GM19452 (cell line): Measurements from ENCODE around the gene CSAD.
"Not testable (repeated sequence)": the region's sequence is repeated elsewhere in the genome, so short reads cannot be mapped to it uniquely, and the experiment has no call there.

Experiments
- ATAC-seq: cut with Tn5 transposase; IDR thresholded peaks from one replicate; pipeline ENCODE4 v1.9.1; 2021; ENCODE audit not compliant: unreplicated experiment

The CSAD gene

DNA sequence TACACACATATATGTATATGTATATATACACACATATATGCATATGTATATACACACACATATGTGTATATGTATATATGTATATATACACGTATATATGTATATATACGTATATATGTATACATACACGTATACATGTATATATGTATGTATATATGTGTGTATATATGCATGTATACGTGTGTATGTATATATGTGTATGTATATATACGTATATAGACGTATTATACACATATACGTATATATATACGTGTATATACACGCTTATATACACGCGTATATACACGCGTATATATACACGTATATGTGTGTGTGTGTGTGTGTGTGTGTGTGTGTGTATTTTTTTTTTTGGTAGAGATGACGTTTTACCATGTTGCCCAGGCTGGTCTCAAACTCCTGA, 33.1 kb downstream of the CSAD start:
- ATAC-seq = no peak

DNA sequence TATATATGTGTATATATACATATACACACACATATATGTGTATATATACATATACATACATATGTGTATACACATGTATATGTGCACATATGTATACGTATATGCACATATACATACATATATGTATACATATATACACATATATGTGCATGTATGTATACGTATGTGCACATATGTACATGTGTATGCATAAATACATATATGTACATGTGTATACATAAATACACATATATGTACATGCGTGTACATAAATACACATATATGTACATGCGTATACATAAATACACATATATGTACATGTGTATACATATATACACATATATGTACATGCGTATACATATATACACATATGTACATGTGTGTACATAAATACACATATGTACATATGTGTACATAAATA, 33.5 kb downstream of the CSAD start:
- no peak for ATAC-seq

DNA sequence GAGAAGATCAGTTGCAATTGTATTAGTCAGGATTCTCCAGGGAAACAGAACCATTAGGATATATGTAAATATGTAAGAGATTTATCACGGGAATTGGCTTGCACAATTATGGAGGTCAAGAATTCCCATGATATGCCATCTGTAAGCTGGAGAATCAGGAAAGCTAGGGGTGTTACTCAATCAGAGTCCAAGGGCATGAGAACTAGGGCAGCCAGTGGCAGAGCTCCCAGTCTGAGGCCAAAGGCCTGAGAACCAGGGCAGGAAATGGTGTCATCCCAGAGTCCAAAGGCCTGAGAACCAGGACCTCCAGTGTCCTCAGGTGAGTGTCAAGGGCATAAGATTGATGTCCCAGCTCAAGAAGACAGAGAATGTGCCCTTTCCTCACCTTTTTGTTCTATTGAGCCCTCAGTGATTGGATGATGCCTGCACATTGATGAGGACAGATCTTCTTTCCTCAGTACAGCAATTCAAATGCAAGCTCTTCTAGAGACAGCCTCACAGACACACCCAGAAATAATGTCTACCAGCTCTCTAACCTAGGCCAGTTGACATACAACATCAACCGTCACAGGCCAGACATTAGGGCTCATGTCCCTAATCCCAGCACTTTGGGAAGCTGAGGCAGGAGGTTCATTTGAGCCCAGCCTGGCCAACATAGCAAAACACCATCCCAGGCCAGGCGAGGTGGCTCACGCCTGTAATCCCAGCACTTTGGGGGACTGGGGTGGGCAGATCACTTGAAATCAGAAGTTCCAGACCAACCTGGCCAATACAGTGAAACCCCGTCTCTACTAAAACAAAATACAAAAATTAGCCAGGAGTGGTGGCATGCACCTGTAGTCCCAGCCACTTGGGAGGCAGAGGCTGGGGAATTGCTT, 35.1 kb downstream of the CSAD start:
- no peak for ATAC-seq

DNA sequence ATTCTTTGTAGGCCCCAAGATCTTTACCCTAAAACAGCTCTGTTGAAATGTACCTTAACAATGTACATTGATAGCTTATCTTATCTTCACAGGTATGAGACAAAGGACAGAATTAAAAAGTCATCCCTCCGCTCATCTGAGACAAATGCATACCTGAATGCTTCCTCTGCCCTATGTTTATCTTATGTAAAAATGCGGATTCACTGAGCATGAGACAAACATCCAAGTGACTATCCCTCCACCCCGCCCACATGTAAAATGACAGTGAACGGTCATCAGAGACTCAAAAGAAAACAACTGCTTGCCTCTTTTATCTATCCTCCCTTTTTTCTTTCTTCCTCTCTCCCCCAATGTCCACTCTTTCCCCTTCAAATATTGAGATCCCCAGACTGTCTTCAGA, 37.4 kb downstream of the CSAD start:
- no peak for ATAC-seq

DNA sequence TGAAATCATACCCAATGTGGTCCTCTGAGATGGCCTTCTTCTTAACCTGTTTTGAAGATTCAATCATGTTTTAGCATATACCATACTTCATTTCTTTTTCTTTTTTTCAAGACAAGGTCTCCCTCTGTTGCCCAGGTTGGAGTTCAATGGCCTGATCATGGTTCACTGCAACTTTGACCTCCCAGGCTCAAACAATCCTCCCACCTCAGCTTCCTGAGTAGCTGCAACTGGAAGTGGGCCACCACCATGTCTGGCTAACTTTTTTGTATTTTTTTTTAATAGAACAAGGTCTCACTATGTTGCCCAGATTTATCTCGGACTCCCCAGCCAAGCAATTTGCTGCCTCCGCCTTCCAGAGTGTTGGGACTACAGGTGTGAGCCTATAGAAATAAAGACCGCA, 47.0 kb downstream of the CSAD start:
- no peak for ATAC-seq

DNA sequence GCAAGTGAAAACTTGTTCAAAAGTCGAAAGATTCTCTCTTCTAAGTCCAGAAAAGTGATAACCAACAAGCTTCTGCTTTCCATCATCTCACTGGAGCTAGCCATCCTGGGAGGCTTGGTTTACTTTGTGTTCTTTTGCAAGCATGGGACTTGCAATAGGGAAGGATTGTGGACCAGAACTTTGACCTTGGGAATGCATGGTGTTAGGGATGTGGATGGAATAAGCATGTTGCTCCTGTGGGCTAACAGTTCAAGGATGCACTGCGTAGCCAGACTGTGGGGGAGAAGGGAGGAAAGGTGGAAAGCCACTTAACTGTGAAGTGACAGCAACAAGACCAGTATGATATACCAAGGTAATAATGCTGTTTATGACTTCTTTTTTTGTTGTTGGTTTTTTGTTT, 48.9 kb downstream of the CSAD start:
- ATAC-seq = no peak

DNA sequence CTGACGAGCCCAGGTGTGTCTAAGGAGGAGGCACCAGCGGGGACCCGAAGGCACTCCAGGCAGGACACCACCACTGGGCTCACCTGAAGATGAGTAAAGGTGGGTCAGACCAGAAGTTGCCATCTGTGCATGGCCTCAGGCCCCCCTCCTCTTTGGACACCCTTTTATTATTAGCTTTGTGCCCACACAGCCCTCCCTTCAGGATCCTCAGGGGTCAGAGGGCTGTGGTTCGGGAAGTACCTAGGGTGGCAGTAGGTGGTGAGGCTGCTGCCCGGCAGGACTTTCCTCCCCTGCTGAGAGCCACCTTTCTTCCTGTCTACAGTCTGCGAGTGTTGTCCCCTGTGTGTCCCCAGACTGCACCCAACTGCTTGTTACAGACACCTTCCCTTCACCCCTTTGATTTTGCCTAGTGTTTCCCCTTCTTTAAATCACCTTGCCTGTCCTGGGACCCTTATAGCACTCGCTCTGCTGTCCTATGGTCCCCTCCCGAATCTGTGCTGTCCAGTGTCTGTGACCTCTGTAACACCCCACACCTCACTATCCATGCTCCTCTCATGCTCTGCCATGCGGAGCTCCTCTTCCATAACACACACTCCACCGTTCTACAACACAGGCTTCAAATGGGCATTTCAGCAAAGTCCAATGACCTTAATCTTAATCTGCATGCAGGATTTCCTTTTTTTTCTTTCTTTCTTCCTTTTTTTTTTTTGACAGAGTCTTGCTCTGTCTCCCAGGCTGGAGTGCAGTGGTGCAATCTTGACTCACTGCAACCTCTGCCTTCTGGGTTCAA, 51.8 kb downstream of the CSAD start:
- no peak for ATAC-seq

DNA sequence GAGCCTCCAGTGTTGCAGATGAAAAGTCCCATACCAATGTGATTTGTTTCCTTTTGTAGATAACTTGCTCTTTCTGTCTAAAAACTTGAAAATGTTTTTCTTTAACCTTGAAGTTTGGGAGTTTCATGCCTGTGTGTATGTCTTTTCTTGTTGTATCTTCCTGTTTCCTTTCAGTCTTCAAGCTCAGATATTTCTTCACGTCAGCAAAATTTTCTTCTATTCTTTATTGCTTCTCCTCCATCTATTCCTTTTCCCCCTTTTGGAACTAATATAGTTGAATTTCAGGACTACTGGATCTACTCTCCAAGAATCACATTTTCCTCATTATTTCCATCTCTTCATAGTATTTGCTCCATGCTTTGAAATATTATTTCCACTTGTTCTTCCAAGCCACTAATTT, 53.6 kb downstream of the CSAD start:
- ATAC-seq = no peak

DNA sequence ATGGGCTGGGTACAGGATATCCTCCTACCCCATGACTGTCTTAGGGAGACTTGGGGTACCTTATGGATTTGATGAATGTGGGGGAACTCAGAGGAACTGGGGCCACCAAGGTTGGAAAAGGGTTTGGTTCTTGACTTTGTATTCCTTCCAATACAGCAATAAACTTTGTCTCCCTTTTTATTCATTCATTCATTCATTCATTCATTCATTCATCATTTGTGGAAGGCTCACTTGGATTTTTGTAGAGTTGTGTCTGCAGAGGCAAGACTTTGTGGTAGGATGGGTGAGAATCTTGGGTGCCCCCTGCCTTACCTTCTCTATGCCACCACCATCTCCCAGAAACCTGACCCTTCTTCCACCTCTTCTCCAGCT, 56.4 kb downstream of the CSAD start:
- ATAC-seq = no peak

DNA sequence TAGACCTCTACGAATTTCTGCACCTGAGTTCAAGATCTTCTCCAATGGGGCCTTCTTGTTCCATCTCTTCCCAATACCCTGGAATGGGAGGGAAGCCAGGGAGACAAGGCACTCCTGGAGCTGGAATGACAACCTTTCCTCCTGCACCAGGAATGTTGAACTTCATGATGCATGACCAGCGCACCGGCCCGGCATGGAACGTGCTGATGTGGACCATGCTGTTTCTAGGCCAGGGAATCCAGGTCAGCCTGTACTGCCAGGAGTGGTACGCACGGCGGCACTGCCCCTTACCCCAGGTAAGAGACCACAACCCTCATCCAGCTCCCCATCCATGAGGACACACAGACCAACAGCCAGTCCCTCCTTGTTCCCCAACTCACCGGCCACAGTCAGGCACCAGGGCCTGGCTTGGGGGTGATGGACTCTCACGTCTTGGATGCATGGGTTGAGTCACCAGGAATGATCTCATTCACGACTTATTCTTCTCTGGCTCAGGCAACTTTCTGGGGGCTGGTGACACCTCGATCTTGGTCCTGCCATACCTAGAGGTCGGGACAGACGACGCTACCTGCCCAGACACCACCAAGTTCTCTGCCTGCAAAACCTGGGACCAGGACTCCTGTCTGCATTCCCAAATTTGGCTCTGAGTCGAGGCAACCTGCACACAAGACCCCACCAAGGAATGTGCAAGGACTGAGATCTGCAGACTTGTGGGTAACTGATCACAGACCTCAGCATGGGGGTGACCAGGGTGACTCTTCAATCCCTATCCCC, 57.0 kb downstream of the CSAD start:
- ATAC-seq = no peak

DNA sequence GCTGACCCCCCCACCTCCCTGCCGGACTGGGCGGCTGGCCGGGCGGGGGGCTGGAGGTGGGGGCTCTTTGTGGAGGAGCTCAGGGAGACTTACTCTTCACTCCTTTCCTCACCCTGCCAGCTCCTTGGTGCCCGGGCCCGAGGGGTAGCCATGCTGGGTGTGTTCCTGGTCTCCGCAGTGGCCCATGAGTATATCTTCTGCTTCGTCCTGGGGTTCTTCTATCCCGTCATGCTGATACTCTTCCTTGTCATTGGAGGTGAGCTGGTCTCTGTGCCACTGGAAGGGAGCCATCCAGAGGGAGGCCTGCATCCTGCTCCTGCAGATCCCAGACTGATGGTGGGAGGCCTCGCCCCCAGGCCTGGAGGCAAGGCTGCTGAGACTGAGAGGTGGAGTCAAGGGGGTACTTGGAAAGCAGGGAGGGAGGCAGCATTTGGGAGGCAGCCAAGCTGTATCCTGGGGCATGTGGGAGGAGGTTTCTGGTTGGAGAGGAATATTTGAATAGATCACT, 57.7 kb downstream of the CSAD start:
- no peak for ATAC-seq

DNA sequence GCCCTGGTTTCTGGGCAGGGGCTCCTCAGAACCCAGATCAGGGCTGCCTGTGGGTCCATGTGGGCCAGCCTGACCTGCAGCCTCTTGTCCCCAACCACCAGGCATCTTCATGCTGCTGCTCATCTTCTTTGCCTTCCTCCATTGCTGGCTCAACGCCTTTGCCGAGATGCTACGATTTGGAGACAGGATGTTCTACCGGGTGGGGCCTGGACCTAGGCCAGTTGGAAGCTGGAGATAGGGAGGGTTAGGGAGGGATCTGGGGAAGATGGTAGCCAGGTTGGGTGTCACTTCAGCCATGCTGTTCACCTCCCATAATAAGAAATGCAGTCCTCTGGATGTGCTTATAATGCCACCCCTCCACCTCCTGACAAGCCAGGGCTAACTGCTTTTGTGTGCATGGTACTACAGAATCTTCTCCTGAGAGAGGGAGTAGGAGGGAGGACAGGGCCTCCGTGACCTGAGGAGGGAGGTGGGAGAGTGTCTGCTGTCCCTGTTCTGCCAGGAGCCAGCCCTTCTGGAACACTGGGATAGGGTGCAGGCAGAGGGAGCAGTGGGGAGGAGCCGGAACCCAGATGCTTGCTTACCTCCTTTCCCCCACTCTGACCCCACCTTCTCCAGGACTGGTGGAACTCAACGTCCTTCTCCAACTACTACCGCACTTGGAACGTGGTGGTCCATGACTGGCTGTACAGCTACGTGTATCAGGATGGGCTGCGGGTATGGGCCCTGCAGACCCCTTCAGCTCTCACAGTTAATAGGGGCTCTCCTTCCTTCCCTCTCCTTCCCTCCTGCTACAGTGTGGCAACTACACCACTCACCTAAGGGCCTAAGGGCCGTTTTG, 59.8 kb downstream of the CSAD start:
- no peak for ATAC-seq

DNA sequence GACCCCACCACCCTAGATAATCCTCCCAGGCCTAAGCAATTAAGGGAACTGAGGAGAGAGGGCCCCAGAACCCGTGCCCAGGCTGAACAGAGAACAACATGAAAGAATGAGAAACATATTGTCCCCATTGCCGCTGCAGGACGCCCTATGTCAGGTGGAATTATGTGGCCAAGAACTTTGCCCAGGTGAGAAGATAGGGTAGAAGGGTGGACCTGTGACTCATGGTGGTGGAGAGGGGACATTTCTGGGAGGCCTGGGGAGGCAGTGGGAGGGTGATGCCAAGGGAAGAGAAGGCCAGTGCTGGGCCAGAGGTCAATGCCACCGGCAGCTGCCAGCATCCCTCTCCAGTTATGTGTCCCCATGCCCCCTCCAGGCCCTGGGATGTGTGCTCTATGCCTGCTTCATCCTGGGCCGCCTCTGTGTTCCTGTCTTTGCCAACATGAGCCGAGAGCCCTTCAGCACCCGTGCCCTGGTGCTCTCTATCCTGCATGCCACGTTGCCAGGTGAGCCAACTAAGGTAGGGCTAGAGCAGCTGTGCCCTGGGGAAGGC, 61.9 kb downstream of the CSAD start:
- no peak for ATAC-seq

DNA sequence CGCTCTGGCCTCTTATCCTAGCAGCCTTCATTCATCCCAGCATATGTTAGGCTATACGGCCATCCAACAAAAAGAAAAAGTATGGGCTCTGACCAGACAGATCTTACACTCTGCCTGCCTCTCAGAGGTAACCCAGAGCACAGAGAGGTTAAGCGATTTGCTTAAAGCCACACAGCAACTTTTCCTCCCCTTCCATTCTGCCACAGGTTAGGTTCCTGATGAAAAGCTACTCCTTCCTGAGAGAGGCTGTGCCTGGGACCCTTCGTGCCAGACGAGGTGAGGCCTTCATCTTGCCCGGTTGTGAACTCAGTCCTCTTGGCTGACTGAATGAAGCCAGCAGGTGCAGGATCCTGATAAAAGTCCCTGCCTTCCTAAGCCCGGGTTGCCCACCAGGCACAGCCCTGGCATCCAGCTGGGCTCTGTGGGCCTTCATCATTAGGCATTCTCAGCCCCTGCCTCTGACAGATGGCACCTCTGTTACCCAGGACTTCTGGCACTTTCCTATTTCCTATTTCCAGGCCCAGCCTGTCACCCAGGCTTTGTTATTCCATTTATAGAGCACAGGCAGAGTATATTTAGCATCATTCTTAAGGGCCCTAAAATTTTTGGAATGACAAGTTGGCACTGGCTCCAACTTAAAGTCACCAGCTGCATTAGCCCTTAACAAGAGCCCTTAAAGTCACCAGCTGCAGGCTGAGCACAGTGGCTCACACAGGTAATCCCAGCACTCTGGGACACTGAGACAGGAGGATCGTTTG, 64.7 kb downstream of the CSAD start:
- ATAC-seq = no peak

DNA sequence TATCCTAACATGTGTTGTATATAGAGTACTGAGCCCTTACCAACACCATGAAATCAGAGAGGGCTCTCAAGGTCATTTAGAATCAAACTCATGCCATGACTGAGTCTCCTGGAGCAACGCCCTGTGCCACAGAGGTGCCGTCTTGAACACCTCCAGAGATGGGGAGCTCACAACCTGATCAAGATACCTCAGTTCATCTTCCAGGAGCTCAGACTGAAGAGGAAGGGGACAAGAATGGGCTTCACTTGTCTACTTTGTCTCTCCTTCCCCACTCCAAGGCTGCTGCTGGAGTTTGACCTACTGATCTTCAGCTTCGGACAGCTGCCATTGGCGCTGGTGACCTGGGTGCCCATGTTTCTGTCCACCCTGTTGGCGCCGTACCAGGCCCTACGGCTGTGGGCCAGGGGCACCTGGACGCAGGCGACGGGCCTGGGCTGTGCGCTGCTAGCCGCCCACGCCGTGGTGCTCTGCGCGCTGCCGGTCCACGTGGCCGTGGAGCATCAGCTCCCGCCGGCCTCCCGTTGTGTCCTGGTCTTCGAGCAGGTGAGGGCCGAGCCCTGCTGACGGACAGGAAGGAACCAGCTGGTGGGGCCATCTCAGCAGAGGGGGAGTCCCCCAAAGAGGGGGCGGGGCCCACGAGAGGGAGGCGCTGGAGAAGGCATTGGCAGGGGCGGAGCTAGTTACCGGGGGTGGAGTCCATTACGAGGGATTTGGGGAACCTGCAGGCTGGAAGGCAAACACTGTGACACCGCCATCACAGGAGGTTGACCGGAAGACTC, 65.4 kb downstream of the CSAD start:
- ATAC-seq = no peak

DNA sequence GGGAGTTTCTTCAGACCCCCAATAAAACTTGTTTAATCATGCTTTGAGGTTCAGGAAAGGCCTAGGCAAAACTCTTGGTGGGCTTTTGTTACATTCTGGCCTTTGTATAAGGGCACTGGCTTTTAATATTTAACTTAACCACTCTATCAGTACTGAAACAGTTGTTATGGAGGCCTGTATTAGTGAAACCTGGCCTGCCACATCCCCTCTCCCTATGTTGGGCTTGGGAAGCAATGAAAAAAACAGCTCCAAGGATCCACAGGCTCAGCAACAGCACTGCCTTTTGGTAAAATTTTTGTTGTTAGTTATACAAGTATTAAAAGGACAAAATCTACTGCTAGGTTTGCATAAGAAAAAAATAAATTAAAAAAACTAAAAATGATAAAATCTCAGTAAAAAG, 66.8 kb downstream of the CSAD start:
- no peak for ATAC-seq

DNA sequence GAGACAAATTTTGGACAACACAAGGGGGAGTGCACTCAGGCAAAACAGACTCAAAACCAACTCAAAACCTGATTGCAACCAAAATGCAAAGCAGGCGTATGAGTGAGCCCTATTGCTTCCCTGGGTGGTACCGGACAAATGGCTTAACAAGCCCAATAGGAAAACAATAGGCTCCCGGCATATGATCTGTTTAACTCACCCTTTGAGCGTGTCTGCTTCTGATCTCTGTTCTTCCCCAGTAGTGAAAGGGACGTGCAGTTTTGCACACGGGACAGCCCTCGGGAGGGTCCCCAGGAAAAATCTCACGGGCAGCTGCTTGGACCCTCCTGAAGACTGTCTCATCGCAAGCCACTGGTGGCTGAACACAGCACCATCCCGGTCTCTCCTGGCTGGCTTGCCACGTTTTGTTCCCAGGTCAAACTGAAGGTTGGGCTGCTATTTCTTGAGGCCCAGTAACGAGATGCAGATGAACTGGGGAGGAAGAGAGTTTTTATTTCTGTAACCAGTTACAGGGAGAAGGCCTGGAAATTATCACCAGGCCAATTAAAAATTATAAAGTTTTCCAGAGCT, 67.5 kb downstream of the CSAD start:
- ATAC-seq = no peak

DNA sequence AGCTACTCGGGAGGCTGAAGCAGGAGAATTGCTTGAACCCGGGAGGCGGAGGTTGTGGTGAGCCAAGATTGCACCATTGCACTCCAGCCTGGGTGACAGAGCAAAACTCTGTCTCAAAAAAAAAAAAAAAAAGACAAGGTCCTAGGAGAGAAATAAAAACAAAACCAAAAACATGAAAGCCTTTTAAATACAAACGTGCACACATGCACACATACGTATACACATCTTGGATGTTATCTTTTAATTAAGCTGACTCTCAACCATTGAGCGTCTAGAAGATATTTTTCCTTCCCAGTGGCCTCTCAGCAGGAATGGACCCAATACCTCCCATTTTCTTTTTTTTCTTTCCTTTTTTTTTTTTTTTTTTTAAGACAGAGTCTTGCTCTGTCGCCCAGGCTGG, 68.3 kb downstream of the CSAD start:
- not testable (repeated sequence) for ATAC-seq
